Measurements from ENCODE around the gene SIGLEC6.

The SIGLEC6 gene

GRCh38 chr19:51479531-51480331, 51.7 kb downstream of the SIGLEC6 start:
- H3K4me3 ChIP-seq (ENCODE audit: control insufficient read depth, low read depth, low read length), result no peak overlapping the region
- DNase-seq (ENCODE audit: low read depth), result no peak
- no peak for TF ChIP-seq CTCF (conservative IDR thresholded peaks at IDR 0.05; ENCODE audit: control insufficient read depth, insufficient read depth, low read depth, low read length)

GRCh38 chr19:51478381-51479234, 52.9 kb downstream of the SIGLEC6 start, which contains the start of gene CEACAM18:
Gene CEACAM18 (plus strand): TSS chr19:51478539.
- no peak for DNase-seq (ENCODE audit: low read depth)
- TF ChIP-seq CTCF (conservative IDR thresholded peaks at IDR 0.05; ENCODE audit: control insufficient read depth, insufficient read depth, low read depth, low read length), result no peak

GRCh38 chr19:51477344-51477743, 54.1 kb downstream of the SIGLEC6 start:
- no peak for TF ChIP-seq CTCF (conservative IDR thresholded peaks at IDR 0.05; ENCODE audit: control insufficient read depth, insufficient read depth, low read depth, low read length)
- no peak overlapping the region for H3K4me3 ChIP-seq (ENCODE audit: control insufficient read depth, low read depth, low read length)
- no peak for DNase-seq (ENCODE audit: low read depth)

More at GRCh38 chr19:51478381-51479234, 52.9 kb downstream of the SIGLEC6 start, which contains the start of gene CEACAM18:
- H3K4me3 ChIP-seq (ENCODE audit: control insufficient read depth, low read depth, low read length), result no peak within 1 kb of the TSS

GRCh38 chr19:51476164-51476563, 55.3 kb downstream of the SIGLEC6 start:
- H3K4me3 ChIP-seq (ENCODE audit: control insufficient read depth, low read depth, low read length), result no peak overlapping the region
- TF ChIP-seq CTCF (conservative IDR thresholded peaks at IDR 0.05; ENCODE audit: control insufficient read depth, insufficient read depth, low read depth, low read length), result no peak
- no peak for DNase-seq (ENCODE audit: low read depth)

GRCh38 chr19:51473009-51473707, 58.3 kb downstream of the SIGLEC6 start:
- TF ChIP-seq CTCF (conservative IDR thresholded peaks at IDR 0.05; ENCODE audit: control insufficient read depth, insufficient read depth, low read depth, low read length), result peak; percentile 86
- H3K4me3 ChIP-seq (ENCODE audit: control insufficient read depth, low read depth, low read length), result no peak overlapping the region
- DNase-seq (ENCODE audit: low read depth), result peak; percentile 67

- no peak overlapping the region for H3K4me3 ChIP-seq (ENCODE audit: control insufficient read depth, low read depth, low read length)
- no peak for TF ChIP-seq CTCF (conservative IDR thresholded peaks at IDR 0.05; ENCODE audit: control insufficient read depth, insufficient read depth, low read depth, low read length)
- no peak for DNase-seq (ENCODE audit: low read depth)
Measured at GRCh38 chr19:51472607-51473006, 58.9 kb downstream of the SIGLEC6 start.
